SH-SY5Y (cell line): ENCODE data around the gene PCDHA9.

Experiments used
- GATA2 ChIP-seq: IDR thresholded peaks from 2 replicates; pipeline ENCODE4 v1.6.1; 2011; ENCODE audit warnings: mild to moderate bottlenecking, low read depth, low read length
- GATA3 ChIP-seq: IDR thresholded peaks from 2 replicates; pipeline ENCODE4 v1.6.1; 2011; ENCODE audit warnings: low read depth, mild to moderate bottlenecking, low read length, moderate library complexity

GRCh38 chr5:140881889-140882590 lies 33.9 kb downstream of the PCDHA9 start, which contains the start of gene PCDHA13:
- TF ChIP-seq GATA2 = no peak
- TF ChIP-seq GATA3 = no peak
